HS-27A (cell line): Measurements from ENCODE around the gene MIF.
"Not testable (repeated sequence)": the region's sequence is repeated elsewhere in the genome, so short reads cannot be mapped to it uniquely, and the experiment has no call there.

Source experiments
- DNase-seq: peaks from one replicate; pipeline ENCODE4 v3.0.0-alpha.2; 2012; ENCODE audit warnings: low read depth, missing footprints

MIF gene

GRCh38 chr22:23903328-23903971 lies 9.3 kb downstream of the MIF start:
- no peak for DNase-seq

GRCh38 chr22:23904573-23905254 lies 10.5 kb downstream of the MIF start:
- no peak for DNase-seq

- no peak for DNase-seq
These were observed 12.5 kb downstream of the MIF start for GRCh38 chr22:23906641-23907040.

DNA sequence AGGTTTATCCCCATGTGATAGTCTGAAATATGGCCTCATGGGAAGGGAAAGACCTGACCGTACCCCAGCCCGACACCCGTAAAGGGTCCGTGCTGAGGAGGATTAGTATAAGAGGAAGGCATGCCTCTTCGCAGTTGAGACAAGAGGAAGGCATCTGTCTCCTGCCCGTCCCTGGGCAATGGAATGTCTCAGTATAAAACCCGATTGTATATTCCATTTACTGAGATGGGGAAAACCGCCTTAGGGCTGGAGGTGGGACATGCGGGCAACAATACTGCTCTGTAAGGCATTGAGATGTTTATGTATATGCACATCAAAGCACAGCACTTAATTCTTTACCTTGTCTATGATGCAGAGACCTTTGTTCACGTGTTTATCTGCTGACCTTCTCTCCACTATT lies 13.2 kb downstream of the MIF start:
- not testable (repeated sequence) for DNase-seq

GRCh38 chr22:23908587-23909205 lies 14.5 kb downstream of the MIF start:
- no peak for DNase-seq

GRCh38 chr22:23909296-23909898 lies 15.2 kb downstream of the MIF start:
- DNase-seq, result no peak

GRCh38 chr22:23910496-23911190 lies 16.5 kb downstream of the MIF start:
- no peak for DNase-seq

DNA sequence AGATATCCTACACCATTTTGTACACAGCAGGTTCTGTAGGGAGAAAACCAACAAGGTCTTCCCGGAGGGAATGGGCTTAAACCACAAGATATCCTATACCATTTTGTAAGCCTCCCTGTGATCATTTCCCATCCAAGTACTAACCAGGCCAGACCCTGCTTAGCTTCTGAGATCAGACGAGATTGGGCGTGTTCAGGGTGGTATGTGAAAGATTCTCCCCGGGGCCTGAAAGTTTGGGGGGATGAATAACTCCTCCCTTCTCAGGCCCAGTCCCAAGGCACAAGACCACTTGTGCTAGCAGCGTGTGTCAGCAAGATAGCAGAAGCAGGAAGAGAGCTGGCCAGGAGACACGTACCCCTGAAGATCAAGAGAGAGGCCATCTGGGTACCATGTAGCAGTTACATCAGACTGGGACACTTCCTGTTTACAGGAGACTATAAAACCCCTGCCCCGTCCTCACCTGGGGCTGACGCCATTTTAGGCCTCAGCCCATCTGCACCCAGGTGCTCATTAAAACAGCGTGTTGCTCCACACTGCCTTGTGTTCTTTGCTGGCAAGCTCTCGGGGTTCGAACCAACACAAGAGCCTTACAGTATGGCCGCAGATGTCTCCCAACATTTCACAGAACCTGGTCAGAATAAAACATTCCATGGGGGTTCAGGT lies 17.3 kb downstream of the MIF start:
- DNase-seq, result no peak

DNA sequence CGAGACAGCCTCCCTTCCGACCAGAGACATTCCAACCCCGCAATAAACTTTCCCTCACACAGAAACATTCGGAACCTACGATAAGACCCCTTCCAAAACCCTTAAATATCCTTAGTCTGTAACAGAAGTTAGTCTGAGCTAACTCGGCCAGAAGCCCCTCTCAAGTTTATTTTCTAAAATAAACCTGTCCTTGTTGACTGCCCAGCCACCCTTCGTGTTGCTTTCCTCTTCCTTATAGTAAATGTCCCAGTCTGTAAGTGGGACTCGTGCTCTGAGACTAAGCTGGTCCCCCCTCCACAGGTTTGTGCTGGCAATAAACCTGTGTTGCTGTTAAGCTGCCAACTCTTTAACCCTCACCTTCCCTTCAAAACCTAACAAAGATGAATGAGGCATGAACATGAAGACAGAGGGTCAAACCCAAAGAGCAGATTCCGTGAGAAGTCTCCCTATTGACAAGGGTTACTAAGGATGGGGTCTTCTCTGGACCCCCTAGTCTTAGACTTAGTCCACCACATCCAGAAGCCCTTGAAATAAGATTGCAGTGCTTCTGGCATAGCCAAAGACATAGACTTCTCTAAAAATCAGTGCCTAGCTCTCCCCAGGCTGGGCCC lies 18.2 kb downstream of the MIF start:
- no peak for DNase-seq

- no peak for DNase-seq
These were observed 19.1 kb downstream of the MIF start for GRCh38 chr22:23913306-23913660.

- peak; percentile 92 for DNase-seq
These were observed 19.6 kb downstream of the MIF start for GRCh38 chr22:23913661-23914353.

DNA sequence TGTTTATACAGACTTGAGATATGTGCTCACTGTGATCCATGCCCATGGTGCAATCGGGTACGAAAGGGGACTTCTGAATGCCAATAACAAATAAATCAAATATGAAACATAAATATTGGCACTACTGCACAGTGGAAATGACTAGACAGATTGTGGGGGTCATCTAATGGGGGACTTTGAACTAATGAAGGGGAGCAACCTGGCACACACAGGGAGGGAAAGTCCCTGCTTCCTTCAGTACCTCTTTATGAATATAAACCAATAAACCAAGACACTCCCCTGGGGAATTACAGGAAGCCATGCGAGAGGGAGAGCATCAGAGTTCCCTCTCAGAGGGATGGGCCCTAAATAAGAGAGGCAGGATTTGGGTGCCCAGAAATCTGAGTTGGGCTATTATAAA lies 21.1 kb downstream of the MIF start:
- no peak for DNase-seq

DNA sequence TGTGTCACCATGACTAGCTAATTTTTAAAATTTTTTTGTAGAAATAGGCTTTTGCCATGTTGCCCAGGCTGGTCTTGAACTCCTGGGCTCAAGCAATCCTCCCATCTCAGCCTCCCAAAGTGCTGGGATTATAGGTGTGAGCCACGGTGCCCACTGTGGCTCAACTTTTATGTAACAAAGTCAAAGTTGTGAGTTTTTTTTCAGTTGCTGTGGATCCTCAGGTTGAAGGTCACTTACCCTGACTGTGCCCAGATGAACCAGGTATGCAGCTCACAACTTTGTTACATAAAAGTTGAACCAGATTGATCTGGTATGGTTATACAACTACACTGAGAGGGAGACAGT lies 26.1 kb downstream of the MIF start:
- DNase-seq, result not testable (repeated sequence)

DNA sequence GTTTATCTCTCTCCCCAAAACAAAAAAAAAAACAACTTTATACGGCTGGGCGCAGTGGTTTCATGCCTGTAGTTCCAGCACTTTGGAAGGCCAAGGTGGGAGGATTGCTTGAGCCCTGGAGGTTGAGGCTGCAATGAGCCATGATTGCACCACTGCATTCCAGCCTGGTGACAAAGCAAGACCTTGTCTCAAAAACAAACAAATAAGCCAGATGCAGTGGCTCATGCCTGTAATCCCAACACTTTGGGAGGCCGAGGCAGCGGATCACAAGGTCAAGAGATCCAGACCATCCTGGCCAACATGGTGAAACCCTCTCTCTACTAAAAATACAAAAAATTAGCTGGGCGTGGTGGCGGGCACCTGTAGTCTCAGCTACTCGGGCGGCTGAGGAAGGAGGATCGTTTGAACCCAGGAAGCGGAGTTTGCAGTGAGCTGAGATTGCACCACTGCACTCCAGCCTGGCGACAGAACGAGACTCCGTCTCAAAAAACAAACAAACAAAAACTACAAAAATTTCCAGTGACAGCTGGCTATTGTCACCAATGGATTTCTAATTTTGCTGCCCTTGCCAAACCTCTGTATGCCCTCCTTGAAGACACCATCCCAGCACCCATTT lies 27.5 kb downstream of the MIF start:
- not testable (repeated sequence) for DNase-seq

DNA sequence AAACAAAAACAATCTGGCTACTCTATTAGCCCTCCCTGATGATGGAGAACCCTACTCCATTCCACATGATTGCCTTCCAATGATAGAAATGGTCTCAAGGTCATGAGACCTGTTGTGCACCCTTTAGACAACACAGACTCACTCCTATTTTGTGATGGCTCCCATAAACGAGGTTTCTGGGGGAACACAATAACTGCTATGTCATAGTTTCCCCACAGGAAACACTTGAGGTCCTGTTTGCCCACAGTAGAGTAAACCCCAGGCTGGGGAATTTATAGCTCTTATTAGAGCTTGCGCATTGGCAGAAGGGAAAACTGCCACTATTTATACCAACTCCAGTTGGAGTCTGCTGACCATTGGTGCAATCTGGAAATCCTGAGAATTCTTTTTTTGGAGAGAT lies 28.7 kb downstream of the MIF start:
- no peak for DNase-seq

DNA sequence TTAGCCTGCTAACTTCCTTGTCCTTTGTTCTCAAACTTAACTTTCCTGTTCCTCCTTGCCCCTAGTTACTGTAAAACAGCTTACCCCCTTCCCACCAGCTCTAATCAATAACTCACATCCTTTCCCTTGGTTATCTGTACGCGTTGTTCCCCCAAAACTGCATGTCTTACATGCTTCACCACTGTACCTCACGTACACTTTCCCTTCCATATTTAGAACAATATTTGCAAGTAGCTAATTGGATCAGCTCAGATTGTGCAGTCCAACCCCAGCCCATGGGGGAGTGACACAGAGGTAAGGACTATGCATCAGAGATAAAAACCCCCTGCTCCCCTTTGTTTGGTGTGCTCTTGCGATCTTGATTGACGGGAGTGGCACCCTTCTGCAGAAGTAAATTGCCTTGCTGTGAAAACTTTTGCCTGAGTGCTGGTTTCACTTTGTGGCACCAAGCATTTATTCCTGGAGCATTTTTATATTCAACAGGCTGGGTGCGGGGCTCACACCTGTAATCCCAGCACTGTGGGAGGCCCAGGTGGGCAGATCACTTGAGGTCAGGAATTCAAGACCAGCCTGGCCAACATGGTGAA lies 30.9 kb downstream of the MIF start:
- DNase-seq, result no peak

DNA sequence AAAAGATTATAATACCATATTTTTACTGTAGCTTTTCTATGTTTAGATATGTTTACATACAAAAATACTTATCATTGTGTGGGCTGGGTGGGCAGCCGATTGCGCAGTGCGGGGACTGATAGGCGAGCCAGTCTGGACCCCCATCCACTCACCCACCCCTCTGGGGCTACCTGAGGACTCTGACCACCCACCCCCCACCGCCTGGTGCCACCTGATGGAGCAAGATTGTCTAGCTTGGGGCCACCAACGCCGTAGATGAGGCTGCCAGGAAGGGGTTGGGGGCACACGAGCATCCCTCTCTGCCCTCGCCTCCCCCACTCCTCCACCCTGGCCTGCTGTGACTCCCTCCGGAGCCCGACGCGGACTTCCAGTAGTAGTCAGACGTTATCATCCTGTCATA lies 32.4 kb downstream of the MIF start:
- DNase-seq, result no peak

DNA sequence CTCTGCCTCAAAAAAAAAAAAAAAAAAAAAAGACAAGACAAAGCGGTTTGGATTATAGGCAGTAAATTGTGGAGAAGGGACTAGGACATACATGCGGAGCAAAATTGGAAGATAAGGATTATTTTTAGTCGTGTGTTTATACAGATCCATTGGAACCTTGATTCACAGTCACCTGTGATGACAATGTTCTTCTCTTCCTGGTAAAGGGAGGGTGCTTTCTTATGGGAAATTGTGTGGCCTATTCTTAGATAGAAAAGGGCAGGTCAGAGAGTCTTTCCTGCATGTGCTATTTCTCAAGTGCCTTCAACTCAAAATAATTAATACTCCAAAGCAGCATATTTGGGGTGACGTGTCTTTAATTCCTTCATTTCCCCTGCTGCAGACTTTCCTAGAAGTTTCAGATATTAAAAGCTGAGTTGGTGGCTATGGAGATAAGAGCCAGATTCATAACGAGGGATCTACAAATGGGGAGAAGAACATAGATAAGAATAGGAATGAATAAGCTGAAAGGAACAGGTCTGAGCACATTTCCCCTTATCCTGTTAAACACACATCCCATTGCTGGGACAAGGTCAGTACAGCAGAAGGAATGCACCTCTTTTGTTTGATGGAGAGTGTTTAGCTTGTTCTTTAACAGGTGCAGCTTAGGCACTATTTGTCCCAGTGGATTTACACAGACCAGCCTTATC lies 44.3 kb downstream of the MIF start:
- DNase-seq, result no peak

GRCh38 chr22:23939017-23939357 lies 44.8 kb downstream of the MIF start:
- no peak for DNase-seq

GRCh38 chr22:23940166-23940565 lies 46.0 kb downstream of the MIF start:
- DNase-seq, result not testable (repeated sequence)
